Hepatocyte (in vitro differentiated cells): ENCODE measurements around the gene FAM43B. TPM values are rescaled to one million over a fixed set of nuclear protein-coding genes. Genes with fewer than 3 reads are reported as not detected.

Experiments used
- DNase-seq: peaks from one replicate; pipeline ENCODE4 v3.0.0-alpha.2; 2016; ENCODE audit warnings: low spot score
- H2AFZ ChIP-seq: fragments of 200-600 bp; sonication (generic); 2 replicates; pipeline ENCODE4 v1.6.0; 2016; ENCODE audit warnings: antibody characterized with exemption, mild to moderate bottlenecking
- H3K27ac ChIP-seq: fragments of 200-600 bp; sonication (generic); 2 replicates; pipeline ENCODE4 v1.5.1; 2016; ENCODE audit warnings: mild to moderate bottlenecking
- H3K27me3 ChIP-seq: fragments of 200-600 bp; sonication (generic); 2 replicates; pipeline ENCODE4 v1.6.1; 2016
- H3K36me3 ChIP-seq: fragments of 200-600 bp; sonication (generic); replicated peaks from 2 replicates; pipeline ENCODE4 v1.5.1; 2016; ENCODE audit warnings: low read depth; ENCODE audit not compliant: insufficient read depth
- H3K4me1 ChIP-seq: fragments of 200-600 bp; sonication (generic); 2 replicates; pipeline ENCODE4 v1.5.1; 2016; ENCODE audit warnings: mild to moderate bottlenecking, moderate library complexity; ENCODE audit not compliant: insufficient read depth
- H3K4me2 ChIP-seq: fragments of 200-600 bp; sonication (generic); 2 replicates; pipeline ENCODE4 v1.6.0; 2016
- H3K4me3 ChIP-seq: fragments of 200-600 bp; sonication (generic); 2 replicates; pipeline ENCODE4 v1.5.1; 2016; ENCODE audit warnings: mild to moderate bottlenecking
- H3K79me2 ChIP-seq: fragments of 200-600 bp; sonication (generic); 2 replicates; pipeline ENCODE4 v1.6.0; 2017; ENCODE audit warnings: mild to moderate bottlenecking
- H3K9me2 ChIP-seq: fragments of 200-600 bp; sonication (generic); replicated peaks from 2 replicates; pipeline ENCODE4 v1.6.0; 2017; ENCODE audit warnings: mild to moderate bottlenecking; ENCODE audit not compliant: insufficient read depth
- H3K9me3 ChIP-seq: fragments of 200-600 bp; sonication (generic); 2 replicates; pipeline ENCODE4 v1.5.1; 2016; ENCODE audit warnings: low read depth, mild to moderate bottlenecking
- H4K20me1 ChIP-seq: fragments of 200-600 bp; sonication (generic); 2 replicates; pipeline ENCODE4 v1.6.0; 2016; ENCODE audit warnings: mild to moderate bottlenecking; ENCODE audit not compliant: insufficient read depth, poor library complexity, severe bottlenecking
- CTCF ChIP-seq: fragments of 200-600 bp; sonication (generic); IDR thresholded peaks from 2 replicates; pipeline ENCODE4 v1.5.1; 2016; ENCODE audit warnings: antibody characterized with exemption, mild to moderate bottlenecking; ENCODE audit not compliant: poor library complexity
- EZH2 ChIP-seq: fragments of 200-600 bp; sonication (generic); IDR thresholded peaks from 2 replicates; pipeline ENCODE4 v1.6.1; 2016; ENCODE audit warnings: antibody characterized with exemption, mild to moderate bottlenecking, borderline replicate concordance
- EZH2phosphoT487 ChIP-seq: fragments of 200-600 bp; sonication (generic); IDR thresholded peaks from one replicate; pipeline ENCODE4 v1.6.1; 2018; ENCODE audit warnings: antibody characterized with exemption, mild to moderate bottlenecking, low read depth, moderate library complexity; ENCODE audit not compliant: unreplicated experiment, severe bottlenecking
- WGBS: methylation state at CpG from one replicate; pipeline ENCODE4 v1.1.6; 2016; ENCODE audit warnings: low lambda C conversion rate; ENCODE audit errors: missing lambda C conversion rate; 5-methylcytosine and 5-hydroxymethylcytosine counted together
- polyA plus RNA-seq: library from polyadenylated mRNA; unstranded; fragments of >200 nt; fragmentation: Nextera tagmentation; extraction: Ambion mirVana; gene quantifications from 2 replicates; pipeline ENCODE4 v1.2.1, GENCODE V29; 2016
- total RNA-seq: library from RNA; depleted of rRNA; stranded (reverse); fragments of >200 nt; gene quantifications from 2 replicates; pipeline ENCODE4 v1.2.3, GENCODE V29; 2014

The FAM43B gene
- total and polyA plus RNA-seq, 2 experiments from 2014 or later, result 0.10 to 0.81 TPM

- peak; percentile 11 for DNase-seq
- Histone ChIP-seq H3K79me2 (no peaks in the 10 kb centered on the region), H3K4me1 (no peaks in the 10 kb centered on the region), H3K9me2 (no peaks in the 10 kb centered on the region), H3K27me3 (no peaks in the 10 kb centered on the region), H2AFZ (no peak overlapping the region), H3K36me3 (no peaks in the 10 kb centered on the region), H4K20me1 (no peaks in the 10 kb centered on the region), H3K4me3 (no peak overlapping the region), H3K9me3 (no peaks in the 10 kb centered on the region), H3K27ac (no peak overlapping the region), H3K4me2 (no peak overlapping the region)
- WGBS, result 84% methylated on average over 9 of the region's 9 CpGs
- no peak for TF ChIP-seq EZH2
- no peak for TF ChIP-seq EZH2phosphoT487
- TF ChIP-seq CTCF, result no peak
Observed at GRCh38 chr1:20603504-20604464, 51.4 kb downstream of the FAM43B start.

Other genes with a start within 250 kb of the FAM43B start
- gene CAMK2N1, start 66.4 kb upstream of the FAM43B start, total RNA-seq, result 38.5 and 41.7 TPM in 2 replicates
- 39.4 and 45.5 TPM in 2 replicates for gene CAMK2N1, start 66.4 kb upstream of the FAM43B start, polyA plus RNA-seq
- 40.1 and 44.8 TPM in 2 replicates for gene MUL1, start 44.4 kb upstream of the FAM43B start, total RNA-seq
- 47.4 and 48.1 TPM in 2 replicates for gene MUL1, start 44.4 kb upstream of the FAM43B start, polyA plus RNA-seq
- gene CDA, start 36.5 kb downstream of the FAM43B start, total RNA-seq, result 2.1 and 3.2 TPM in 2 replicates
- gene CDA, start 36.5 kb downstream of the FAM43B start, polyA plus RNA-seq, result 2.1 and 3.8 TPM in 2 replicates
- gene PINK1, start 80.9 kb downstream of the FAM43B start, total RNA-seq, result 60.5 and 73.2 TPM in 2 replicates
- gene PINK1, start 80.9 kb downstream of the FAM43B start, polyA plus RNA-seq, result 84.1 and 96.4 TPM in 2 replicates
- gene DDOST, start 108.8 kb downstream of the FAM43B start, total RNA-seq, result 320 and 326 TPM in 2 replicates
- 393 and 405 TPM in 2 replicates for gene DDOST, start 108.8 kb downstream of the FAM43B start, polyA plus RNA-seq
- gene KIF17, start 165.4 kb downstream of the FAM43B start, total RNA-seq, result 0.23 and 0.36 TPM in 2 replicates
- gene KIF17, start 165.4 kb downstream of the FAM43B start, polyA plus RNA-seq, result 0.05 and 0.28 TPM in 2 replicates
- 0.36 and 0.53 TPM in 2 replicates for gene SH2D5, start 180.1 kb downstream of the FAM43B start, total RNA-seq
- gene SH2D5, start 180.1 kb downstream of the FAM43B start, polyA plus RNA-seq, result 0.71 and 1.1 TPM in 2 replicates
- gene HP1BP3, start 234.7 kb downstream of the FAM43B start, total RNA-seq, result 149 and 171 TPM in 2 replicates
- gene HP1BP3, start 234.7 kb downstream of the FAM43B start, polyA plus RNA-seq, result 115 and 118 TPM in 2 replicates